Measurements from ENCODE around the gene ETV6.

- no peak for TF ChIP-seq POLR2A (IDR thresholded peaks at IDR 0.05)
- TF ChIP-seq CTCF (IDR thresholded peaks at IDR 0.05): no peak
Observed at GRCh38 chr12:11826574-11826973, 177.1 kb downstream of the ETV6 start.
